Neutrophil (primary cell): Measurements from ENCODE around the gene CCL1.

Experiments
- H3K27ac ChIP-seq: fragments of 200-600 bp; sonication (generic); 2 replicates; pipeline ENCODE4 v1.5.1; 2016; ENCODE audit warnings: mild to moderate bottlenecking, moderate library complexity
- H3K27me3 ChIP-seq: fragments of 200-600 bp; sonication (generic); 2 replicates; pipeline ENCODE4 v1.6.0; 2016; ENCODE audit warnings: mild to moderate bottlenecking
- H3K36me3 ChIP-seq: fragments of 200-600 bp; sonication (generic); 2 replicates; pipeline ENCODE4 v1.5.1; 2017
- H3K4me1 ChIP-seq, 2 experiments: fragments of 200-600 bp in 1 of 2; sonication (generic) in 1 of 2; 1 replicate in 1 of 2; 2 replicates in 1 of 2; pipeline versions ENCODE4 v1.5.1 to v1.6.1; 2013 to 2016; ENCODE audit warnings: low read depth in 1 of 2, low read length in 1 of 2, mild to moderate bottlenecking in 1 of 2, moderate library complexity in 1 of 2; ENCODE audit not compliant: control insufficient read depth in 1 of 2, insufficient read depth in 1 of 2
- H3K4me3 ChIP-seq, 2 experiments: fragments of 200-600 bp in 1 of 2; sonication (generic) in 1 of 2; 1 replicate in 1 of 2; 2 replicates in 1 of 2; pipeline ENCODE4 v1.5.1; 2013 to 2016; ENCODE audit warnings: low read depth in 1 of 2, low read length in 1 of 2, mild to moderate bottlenecking in 1 of 2, moderate library complexity in 1 of 2
- H3K9me3 ChIP-seq: fragments of 200-600 bp; sonication (generic); 2 replicates; pipeline ENCODE4 v1.5.1; 2016
- CTCF ChIP-seq: fragments of 200-600 bp; sonication (generic); IDR thresholded peaks from 2 replicates; pipeline ENCODE4 v1.5.1; 2016; ENCODE audit warnings: antibody characterized with exemption

The CCL1 gene

GRCh38 chr17:34321964-34322363, 41.1 kb downstream of the CCL1 start:
- H3K27me3 ChIP-seq, result no peaks in the 10 kb centered on the region
- H3K9me3 ChIP-seq, result no peaks in the 10 kb centered on the region
- H3K4me1 ChIP-seq, result no peaks in the 10 kb centered on the region
- no peak overlapping the region for H3K27ac ChIP-seq
- TF ChIP-seq CTCF, result no peak
- H3K4me3 ChIP-seq, result no peak overlapping the region
- H3K36me3 ChIP-seq, result no peaks in the 10 kb centered on the region

- Histone ChIP-seq H3K27ac (no peak within 1 kb of the TSS), H3K9me3 (no peaks in the 10 kb centered on the region), H3K27me3 (no peaks in the 10 kb centered on the region), H3K4me3 (no peak within 1 kb of the TSS), H3K36me3 (no peaks in the 10 kb centered on the region), H3K4me1 (peaks cover 6 to 10% of the 10 kb centered on the region in 2 experiments)
- no peak for TF ChIP-seq CTCF
Observed at GRCh38 chr17:34319039-34319483, 44.0 kb downstream of the CCL1 start, which contains the start of gene CCL8. Gene CCL8 (plus strand): TSS chr17:34319435. CDS start chr17:34319502, 67 bp downstream.

- no peaks in the 10 kb centered on the region for H3K9me3 ChIP-seq
- H3K27ac ChIP-seq, result no peak overlapping the region
- no peaks in the 10 kb centered on the region for H3K36me3 ChIP-seq
- TF ChIP-seq CTCF, result no peak
- H3K4me3 ChIP-seq, result no peak overlapping the region
- H3K4me1 ChIP-seq, result peaks cover 10 to 16% of the 10 kb centered on the region in 2 experiments
- no peaks in the 10 kb centered on the region for H3K27me3 ChIP-seq
Observed at GRCh38 chr17:34318474-34318873, 44.6 kb downstream of the CCL1 start.

GRCh38 chr17:34314279-34314678, 48.8 kb downstream of the CCL1 start:
- TF ChIP-seq CTCF, result no peak
- Histone ChIP-seq H3K36me3 (no peaks in the 10 kb centered on the region), H3K4me3 (no peak overlapping the region), H3K27ac (peak overlapping the region; percentile 34), H3K9me3 (no peaks in the 10 kb centered on the region), H3K4me1 (peaks cover 10 to 16% of the 10 kb centered on the region in 2 experiments), H3K27me3 (no peaks in the 10 kb centered on the region)

- Histone ChIP-seq H3K4me3 (no peak overlapping the region), H3K27me3 (no peaks in the 10 kb centered on the region), H3K36me3 (no peaks in the 10 kb centered on the region), H3K4me1 (peaks cover 10 to 19% of the 10 kb centered on the region in 2 experiments), H3K9me3 (no peaks in the 10 kb centered on the region), H3K27ac (no peak overlapping the region)
- no peak for TF ChIP-seq CTCF
Observed at GRCh38 chr17:34313164-34313563, 49.9 kb downstream of the CCL1 start.

GRCh38 chr17:34312080-34312479, 51.0 kb downstream of the CCL1 start:
- H3K36me3 ChIP-seq, result no peaks in the 10 kb centered on the region
- H3K27me3 ChIP-seq, result no peaks in the 10 kb centered on the region
- H3K4me3 ChIP-seq, result no peak overlapping the region
- H3K9me3 ChIP-seq, result no peaks in the 10 kb centered on the region
- H3K4me1 ChIP-seq, result peaks cover 16 to 24% of the 10 kb centered on the region in 2 experiments
- H3K27ac ChIP-seq, result no peak overlapping the region
- TF ChIP-seq CTCF, result no peak
